HepG2 (cell line): ENCODE measurements around the gene GSTT2B. TPM values are rescaled to one million over a fixed set of nuclear protein-coding genes. Genes with fewer than 3 reads are reported as not detected.

ENCODE experiments used
- ATF7 ChIP-seq, 2 experiments: fragments of 450-650 bp in 1 of 2; sonication (generic) in 1 of 2; formaldehyde crosslinking in 1 of 2; IDR thresholded peaks; 2 replicates each; pipeline versions ENCODE4 v1.4.0 to v1.6.1; 2016 to 2020; ENCODE audit warnings: antibody characterized with exemption in 1 of 2, mild to moderate bottlenecking in 1 of 2, missing genetic modification reagents in 1 of 2
- CENPX ChIP-seq: sonication (generic); formaldehyde crosslinking; IDR thresholded peaks from 2 replicates; pipeline ENCODE4 v1.9.0; 2021; ENCODE audit warnings: mild to moderate bottlenecking, missing genetic modification reagents, moderate library complexity
- HNF4A ChIP-seq: sonication (generic); formaldehyde crosslinking; IDR thresholded peaks from 2 replicates; pipeline ENCODE4 v1.4.0; 2020; ENCODE audit warnings: missing genetic modification reagents
- KDM5A ChIP-seq: fragments of 200-600 bp; sonication (generic); IDR thresholded peaks from 2 replicates; pipeline ENCODE4 v1.7.0; 2018; ENCODE audit warnings: antibody characterized with exemption, mild to moderate bottlenecking, low read length, borderline replicate concordance
- NFYB ChIP-seq: sonication (generic); formaldehyde crosslinking; IDR thresholded peaks from 2 replicates; pipeline ENCODE4 v1.4.0; 2020; ENCODE audit warnings: missing genetic modification reagents
- POLR2AphosphoS2 ChIP-seq: IDR thresholded peaks from 2 replicates; pipeline ENCODE4 v1.6.1; 2011; ENCODE audit warnings: low read depth, low read length, improper control_type of control experiment
- PRMT3 ChIP-seq: sonication (generic); formaldehyde crosslinking; IDR thresholded peaks from 2 replicates; pipeline ENCODE4 v1.8.1; 2022; ENCODE audit warnings: low read depth, mild to moderate bottlenecking, moderate library complexity, missing genetic modification reagents, borderline replicate concordance
- SRSF9 ChIP-seq: fragments of 200-400 bp; formaldehyde crosslinking; IDR thresholded peaks from 2 replicates; pipeline ENCODE4 v1.6.1; 2018; ENCODE audit warnings: borderline replicate concordance, mild to moderate bottlenecking, low read depth, low read length; ENCODE audit not compliant: insufficient read depth, poor library complexity, severe bottlenecking
- USF2 ChIP-seq, 2 experiments: sonication (generic) in 1 of 2; formaldehyde crosslinking in 1 of 2; IDR thresholded peaks; 2 replicates each; pipeline versions ENCODE4 v1.5.1 to v1.6.1; 2011 to 2020; ENCODE audit warnings: borderline replicate concordance in 1 of 2, low read depth in 1 of 2, low read length in 1 of 2, mild to moderate bottlenecking in 1 of 2, missing genetic modification reagents in 1 of 2, moderate library complexity in 1 of 2
- ZBTB38 ChIP-seq: sonication (generic); formaldehyde crosslinking; IDR thresholded peaks from 2 replicates; pipeline ENCODE4 v1.5.1; 2020; ENCODE audit warnings: mild to moderate bottlenecking, missing genetic modification reagents
- ZBTB43 ChIP-seq: sonication (generic); formaldehyde crosslinking; conservative IDR thresholded peaks from 2 replicates; pipeline ENCODE4 v1.4.0; 2020; ENCODE audit warnings: missing genetic modification reagents
- polyA plus RNA-seq, 8 experiments: library from polyadenylated mRNA; depleted of rRNA in 3 of 8; stranded (reverse) in 7 of 8; unstranded in 1 of 8; fragments of >200 nt; fragmentation: Illumina TruSeq in 4 of 8; extraction: Trizol in 4 of 8; gene quantifications; 2 replicates each; pipeline versions ENCODE4 v1.2.1 to v1.2.3, GENCODE V29; 2011 to 2016; ENCODE audit warnings: low read depth in 4 of 8, missing spikeins in 1 of 8, mixed read lengths in 1 of 8; ENCODE audit not compliant: insufficient read depth in 1 of 8
- total RNA-seq, 5 experiments: library from RNA; depleted of rRNA; stranded (reverse); fragments of >200 nt; fragmentation: Illumina TruSeq; extraction: Trizol; gene quantifications; 2 replicates each; pipeline ENCODE4 v1.2.3, GENCODE V29; 2016; ENCODE audit warnings: low read depth in 1 of 5
- TF ChIP-seq, protein P1 (sequence below): sonication (generic); formaldehyde crosslinking; IDR thresholded peaks from 2 replicates; pipeline ENCODE4 v1.4.0; 2020; ENCODE audit warnings: missing genetic modification reagents
- TF ChIP-seq, protein P2 (sequence below): IDR thresholded peaks from 2 replicates; pipeline ENCODE4 v1.6.1; 2016; ENCODE audit warnings: missing compliant biosample characterization, missing genetic modification reagents, borderline replicate concordance
- TF ChIP-seq, protein P3 (sequence below): sonication (generic); formaldehyde crosslinking; IDR thresholded peaks from 2 replicates; pipeline ENCODE4 v1.8.1; 2023; ENCODE audit warnings: mild to moderate bottlenecking, missing genetic modification reagents, borderline replicate concordance

The GSTT2B gene
- total and polyA plus RNA-seq, 2 of the 13 experiments (the other 11 are each of a cell fraction or from before 2014, with no cell fraction given), result 1.5 to 3.9 TPM

DNA sequence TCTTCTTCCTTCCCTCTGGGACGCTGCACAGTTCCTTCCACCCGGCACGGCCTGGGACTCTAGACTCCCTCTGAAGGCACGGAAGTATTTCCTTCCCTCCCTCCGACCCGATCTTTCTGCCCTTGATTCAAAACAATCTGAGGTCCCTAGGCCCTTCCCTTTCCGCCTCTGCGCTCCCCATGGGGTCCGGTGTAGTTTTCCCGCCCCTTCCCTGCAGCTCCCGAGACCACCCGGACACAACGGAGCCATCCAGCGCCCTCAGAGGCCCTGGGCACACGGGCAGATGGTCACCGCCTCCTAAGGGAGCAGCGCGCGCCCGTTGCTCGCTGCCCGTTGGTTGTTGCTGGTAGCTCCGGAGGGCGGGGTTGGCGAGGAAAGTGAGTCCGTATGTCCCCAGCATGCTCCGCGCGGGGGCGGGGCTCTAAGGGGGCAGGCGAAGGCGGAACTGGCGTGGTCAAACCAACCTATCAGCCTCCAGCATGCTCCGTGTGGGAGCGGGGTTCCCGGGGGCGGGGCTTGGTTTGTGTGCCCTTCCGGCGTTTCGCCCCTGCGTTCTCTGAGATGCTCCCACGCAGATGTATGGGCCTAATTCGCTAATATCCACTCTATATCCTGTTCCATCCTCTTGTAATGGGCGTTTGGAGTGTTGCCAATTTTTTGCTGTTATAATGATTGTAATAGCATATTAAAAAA lies 47.2 kb downstream of the GSTT2B start (continued):
- TF ChIP-seq, protein P1, sequence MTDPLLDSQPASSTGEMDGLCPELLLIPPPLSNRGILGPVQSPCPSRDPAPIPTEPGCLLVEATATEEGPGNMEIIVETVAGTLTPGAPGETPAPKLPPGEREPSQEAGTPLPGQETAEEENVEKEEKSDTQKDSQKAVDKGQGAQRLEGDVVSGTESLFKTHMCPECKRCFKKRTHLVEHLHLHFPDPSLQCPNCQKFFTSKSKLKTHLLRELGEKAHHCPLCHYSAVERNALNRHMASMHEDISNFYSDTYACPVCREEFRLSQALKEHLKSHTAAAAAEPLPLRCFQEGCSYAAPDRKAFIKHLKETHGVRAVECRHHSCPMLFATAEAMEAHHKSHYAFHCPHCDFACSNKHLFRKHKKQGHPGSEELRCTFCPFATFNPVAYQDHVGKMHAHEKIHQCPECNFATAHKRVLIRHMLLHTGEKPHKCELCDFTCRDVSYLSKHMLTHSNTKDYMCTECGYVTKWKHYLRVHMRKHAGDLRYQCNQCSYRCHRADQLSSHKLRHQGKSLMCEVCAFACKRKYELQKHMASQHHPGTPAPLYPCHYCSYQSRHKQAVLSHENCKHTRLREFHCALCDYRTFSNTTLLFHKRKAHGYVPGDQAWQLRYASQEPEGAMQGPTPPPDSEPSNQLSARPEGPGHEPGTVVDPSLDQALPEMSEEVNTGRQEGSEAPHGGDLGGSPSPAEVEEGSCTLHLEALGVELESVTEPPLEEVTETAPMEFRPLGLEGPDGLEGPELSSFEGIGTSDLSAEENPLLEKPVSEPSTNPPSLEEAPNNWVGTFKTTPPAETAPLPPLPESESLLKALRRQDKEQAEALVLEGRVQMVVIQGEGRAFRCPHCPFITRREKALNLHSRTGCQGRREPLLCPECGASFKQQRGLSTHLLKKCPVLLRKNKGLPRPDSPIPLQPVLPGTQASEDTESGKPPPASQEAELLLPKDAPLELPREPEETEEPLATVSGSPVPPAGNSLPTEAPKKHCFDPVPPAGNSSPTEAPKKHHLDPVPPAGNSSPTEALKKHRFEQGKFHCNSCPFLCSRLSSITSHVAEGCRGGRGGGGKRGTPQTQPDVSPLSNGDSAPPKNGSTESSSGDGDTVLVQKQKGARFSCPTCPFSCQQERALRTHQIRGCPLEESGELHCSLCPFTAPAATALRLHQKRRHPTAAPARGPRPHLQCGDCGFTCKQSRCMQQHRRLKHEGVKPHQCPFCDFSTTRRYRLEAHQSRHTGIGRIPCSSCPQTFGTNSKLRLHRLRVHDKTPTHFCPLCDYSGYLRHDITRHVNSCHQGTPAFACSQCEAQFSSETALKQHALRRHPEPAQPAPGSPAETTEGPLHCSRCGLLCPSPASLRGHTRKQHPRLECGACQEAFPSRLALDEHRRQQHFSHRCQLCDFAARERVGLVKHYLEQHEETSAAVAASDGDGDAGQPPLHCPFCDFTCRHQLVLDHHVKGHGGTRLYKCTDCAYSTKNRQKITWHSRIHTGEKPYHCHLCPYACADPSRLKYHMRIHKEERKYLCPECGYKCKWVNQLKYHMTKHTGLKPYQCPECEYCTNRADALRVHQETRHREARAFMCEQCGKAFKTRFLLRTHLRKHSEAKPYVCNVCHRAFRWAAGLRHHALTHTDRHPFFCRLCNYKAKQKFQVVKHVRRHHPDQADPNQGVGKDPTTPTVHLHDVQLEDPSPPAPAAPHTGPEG (CRISPR knock-in tag), result no peak
- TF ChIP-seq HNF4A (CRISPR knock-in tag), result no peak
- peak; percentile 32; the same call in 1 of the 2 replicates for TF ChIP-seq KDM5A
- TF ChIP-seq PRMT3 (CRISPR knock-in tag), result peak; percentile 44; the same call in 1 of the 2 replicates
- peak; percentile 76 for TF ChIP-seq NFYB (CRISPR knock-in tag)
- TF ChIP-seq USF2 (IDR thresholded peaks at IDR 0.05; ENCODE audit: low read depth, low read length), result no peak
- TF ChIP-seq USF2 (CRISPR knock-in tag; IDR thresholded peaks at IDR 0.05; ENCODE audit: borderline replicate concordance), result peak; percentile 48; the same call in 1 of the 2 replicates
- TF ChIP-seq, protein P2, sequence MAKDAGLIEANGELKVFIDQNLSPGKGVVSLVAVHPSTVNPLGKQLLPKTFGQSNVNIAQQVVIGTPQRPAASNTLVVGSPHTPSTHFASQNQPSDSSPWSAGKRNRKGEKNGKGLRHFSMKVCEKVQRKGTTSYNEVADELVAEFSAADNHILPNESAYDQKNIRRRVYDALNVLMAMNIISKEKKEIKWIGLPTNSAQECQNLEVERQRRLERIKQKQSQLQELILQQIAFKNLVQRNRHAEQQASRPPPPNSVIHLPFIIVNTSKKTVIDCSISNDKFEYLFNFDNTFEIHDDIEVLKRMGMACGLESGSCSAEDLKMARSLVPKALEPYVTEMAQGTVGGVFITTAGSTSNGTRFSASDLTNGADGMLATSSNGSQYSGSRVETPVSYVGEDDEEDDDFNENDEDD (CRISPR knock-in tag), result peak; percentile 95
- TF ChIP-seq ATF7 (IDR thresholded peaks at IDR 0.05), result no peak
- TF ChIP-seq ATF7 (CRISPR knock-in tag; IDR thresholded peaks at IDR 0.05), result no peak
- TF ChIP-seq, protein P3, sequence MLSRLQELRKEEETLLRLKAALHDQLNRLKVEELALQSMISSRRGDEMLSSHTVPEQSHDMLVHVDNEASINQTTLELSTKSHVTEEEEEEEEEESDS, result no peak
- TF ChIP-seq ZBTB38 (CRISPR knock-in tag), result peak; percentile 80; the same call in 1 of the 2 replicates
- TF ChIP-seq ZBTB43 (CRISPR knock-in tag), result no peak; the same call in 1 of the 2 replicates
- no peak for TF ChIP-seq POLR2AphosphoS2
- no peak for TF ChIP-seq CENPX (CRISPR knock-in tag)
- TF ChIP-seq SRSF9, result no peak
